WTC11 (cell line): ENCODE measurements around the gene RACK1. TPM values are rescaled to one million over a fixed set of nuclear protein-coding genes. Genes with fewer than 3 reads are reported as not detected.

Experiments used
- ATAC-seq: fragments of 200-7000 bp; cut with Tn5 transposase; 2 replicates; pipeline ENCODE4 v1.10.0; 2021; ENCODE audit warnings: mild to moderate bottlenecking, moderate library complexity
- CTCF ChIA-PET: fragments of 300-600 bp; sonication (Branson Sonifier 250); formaldehyde crosslinking; loops from one replicate; lab custom pipeline; 2021; ENCODE audit warnings: antibody characterized with exemption; lab: Charles Lee
- POLR2A ChIA-PET: fragments of 350-600 bp; sonication (Branson Sonifier 250); formaldehyde crosslinking; loops from one replicate; lab custom pipeline; 2021; ENCODE audit warnings: antibody characterized with exemption; lab: Charles Lee
- DNase-seq: peaks from one replicate; pipeline ENCODE4 v3.0.0; 2021; ENCODE audit warnings: low spot score
- H3K27ac Mint-ChIP-seq: 2 replicates; pipeline ENCODE4 v1.8.0; 2021; ENCODE audit warnings: mixed read lengths
- H3K27me3 Mint-ChIP-seq: 2 replicates; pipeline ENCODE4 v1.8.0; 2021; ENCODE audit warnings: low read depth, mild to moderate bottlenecking, moderate library complexity, mixed read lengths
- H3K36me3 Mint-ChIP-seq: 2 replicates; pipeline ENCODE4 v1.8.0; 2021; ENCODE audit warnings: mixed read lengths
- H3K4me1 Mint-ChIP-seq: 2 replicates; pipeline ENCODE4 v1.8.0; 2022; ENCODE audit warnings: mixed read lengths
- H3K4me3 Mint-ChIP-seq: 2 replicates; pipeline ENCODE4 v1.8.0; 2021; ENCODE audit warnings: mild to moderate bottlenecking, moderate library complexity, mixed read lengths
- H3K9me3 Mint-ChIP-seq: 2 replicates; pipeline ENCODE4 v1.8.0; 2021; ENCODE audit warnings: mixed read lengths
- AR ChIP-seq: fragments of 250-450 bp; sonication (Bioruptor Pico); IDR thresholded peaks from 2 replicates; pipeline ENCODE4 v1.9.0; 2021; ENCODE audit warnings: mild to moderate bottlenecking
- CREB1 ChIP-seq: sonication (generic); formaldehyde crosslinking; IDR thresholded peaks from 2 replicates; pipeline ENCODE4 v1.8.0; 2023; ENCODE audit warnings: mild to moderate bottlenecking, missing genetic modification reagents
- FOXJ3 ChIP-seq: sonication (generic); formaldehyde crosslinking; IDR thresholded peaks from 2 replicates; pipeline ENCODE4 v1.9.0; 2021; ENCODE audit warnings: missing genetic modification reagents, mild to moderate bottlenecking, borderline replicate concordance
- FOXP1 ChIP-seq: sonication (generic); formaldehyde crosslinking; IDR thresholded peaks from 2 replicates; pipeline ENCODE4 v1.8.0; 2022; ENCODE audit warnings: missing genetic modification reagents, mild to moderate bottlenecking, moderate library complexity, borderline replicate concordance
- FOXP4 ChIP-seq: sonication (generic); formaldehyde crosslinking; IDR thresholded peaks from 2 replicates; pipeline ENCODE4 v1.8.0; 2022; ENCODE audit warnings: mild to moderate bottlenecking, missing genetic modification reagents
- GTF2I ChIP-seq: fragments of 250-450 bp; sonication (Bioruptor Pico); conservative IDR thresholded peaks from 2 replicates; pipeline ENCODE4 v1.4.0; 2021; ENCODE audit warnings: mild to moderate bottlenecking
- MYBL2 ChIP-seq: sonication (generic); formaldehyde crosslinking; IDR thresholded peaks from 2 replicates; pipeline ENCODE4 v1.8.1; 2023; ENCODE audit warnings: mild to moderate bottlenecking, moderate library complexity, missing genetic modification reagents
- NFE2L1 ChIP-seq: sonication (generic); formaldehyde crosslinking; IDR thresholded peaks from 2 replicates; pipeline ENCODE4 v1.8.1; 2023; ENCODE audit warnings: missing genetic modification reagents
- NR3C1 ChIP-seq: sonication (generic); formaldehyde crosslinking; conservative IDR thresholded peaks from 2 replicates; pipeline ENCODE4 v1.8.1; 2023; ENCODE audit warnings: low read depth, mild to moderate bottlenecking, missing genetic modification reagents
- RORB ChIP-seq: fragments of 250-450 bp; sonication (Bioruptor Pico); IDR thresholded peaks from 2 replicates; pipeline ENCODE4 v1.9.0; 2021; ENCODE audit warnings: mild to moderate bottlenecking
- TEAD1 ChIP-seq: sonication (generic); formaldehyde crosslinking; IDR thresholded peaks from 2 replicates; pipeline ENCODE4 v1.8.0; 2022; ENCODE audit warnings: mild to moderate bottlenecking, missing genetic modification reagents
- ZMAT4 ChIP-seq: fragments of 250-450 bp; sonication (Bioruptor Pico); IDR thresholded peaks from 2 replicates; pipeline ENCODE4 v1.9.0; 2021; ENCODE audit warnings: mild to moderate bottlenecking
- ZNF138 ChIP-seq: sonication (generic); formaldehyde crosslinking; conservative IDR thresholded peaks from 2 replicates; pipeline ENCODE4 v1.8.1; 2022; ENCODE audit warnings: mild to moderate bottlenecking, moderate library complexity, missing genetic modification reagents
- microRNA-seq: library from miRNA; unstranded; fragments of <30 nt; microRNA quantifications from one replicate; pipeline ENCODE4 v1.2.0, GENCODE V29; 2022; ENCODE audit warnings: borderline number of aligned reads
- total RNA-seq: library from RNA; stranded (reverse); gene quantifications from 3 replicates; pipeline ENCODE4 v1.2.3, GENCODE V29; 2021

The RACK1 gene
- total RNA-seq, 1 experiment from 2014 or later, result 2,360 TPM

- 0 out of 2 replicates have a peak, but pooled peaks have one; percentile 21 for TF ChIP-seq AR (CRISPR knock-in tag)
- no peak for TF ChIP-seq CREB1 (CRISPR knock-in tag)
- 0 out of 2 replicates have a peak, but pooled peaks have one; percentile 29 for TF ChIP-seq GTF2I (CRISPR knock-in tag)
- TF ChIP-seq FOXP1, result peak; percentile 43; the same call in 1 of the 2 replicates
- TF ChIP-seq FOXJ3 (CRISPR knock-in tag), result no peak
- TF ChIP-seq FOXP4 (CRISPR knock-in tag), result 0 out of 2 replicates have a peak, but pooled peaks have one; percentile 26
Measured at GRCh38 chr5:181187500-181188213, 56.0 kb downstream of the RACK1 start (continued).

- DNase-seq, result no peak
- POLR2A ChIA-PET, result no interaction called here
- peaks cover 34% of the 10 kb centered on the region for H3K27me3 Mint-ChIP-seq
- peaks cover 7% of the 10 kb centered on the region for H3K36me3 Mint-ChIP-seq
- TF ChIP-seq MYBL2 (CRISPR knock-in tag) (no peak), ZNF138 (CRISPR knock-in tag) (no peak), NFE2L1 (CRISPR knock-in tag) (no peak), ZMAT4 (CRISPR knock-in tag) (no peak), NR3C1 (CRISPR knock-in tag) (no peak), TEAD1 (CRISPR knock-in tag) (no peak), RORB (CRISPR knock-in tag) (no peak)
- H3K27ac Mint-ChIP-seq, result peak overlapping the region; percentile 29; the same call in 1 of the 2 replicates
- H3K4me1 Mint-ChIP-seq, result peaks cover 11% of the 10 kb centered on the region
- ATAC-seq, result no peak
- H3K9me3 Mint-ChIP-seq, result peaks cover 4% of the 10 kb centered on the region
- CTCF ChIA-PET, result interaction anchor here (1.1 to 6.7 kb wide), 2 partner anchors 14 to 19 kb away, joined by 6 to 42 read pairs; partner anchors contain the start of gene TRIM7
- H3K4me3 Mint-ChIP-seq, result peak overlapping the region; percentile 97
Measured at GRCh38 chr5:181186986-181187499, 56.7 kb downstream of the RACK1 start.

Small RNA genes within 50 kb of the gene (microRNA-seq; reads per million reads assigned to microRNA genes)
- gene MIR4638, result not detected

Other genes starting within 250 kb of the RACK1 start
- 1.6 to 3.4 TPM (median 1.8 TPM) in 3 replicates for gene BTNL9, start 203.6 kb downstream of the RACK1 start, total RNA-seq
- gene OR2V1, start 112.7 kb downstream of the RACK1 start, total RNA-seq, result not detected in 3 replicates
- gene OR2V2, start 96.3 kb downstream of the RACK1 start, total RNA-seq, result not detected in 3 replicates
- gene TRIM7, start 38.7 kb downstream of the RACK1 start, total RNA-seq, result 0.64 to 1.4 TPM (median 0.98 TPM) in 3 replicates
- 31.9 to 33.5 TPM (median 32.2 TPM) in 3 replicates for gene TRIM41, start 20.6 kb downstream of the RACK1 start, total RNA-seq
- 7.8 to 10.1 TPM (median 8.7 TPM) in 3 replicates for gene TRIM52, start 17.2 kb upstream of the RACK1 start, total RNA-seq
- gene OR4F3, start 123.4 kb upstream of the RACK1 start, total RNA-seq, result not detected in 3 replicates